Ectodermal cell (in vitro differentiated cells): ENCODE results near the gene NMRAL1.

Experiments
- H3K27ac ChIP-seq: 2 replicates; pipeline ENCODE4 v1.7.0; 2013; ENCODE audit warnings: mild to moderate bottlenecking, low read depth, low read length; ENCODE audit not compliant: insufficient read depth, poor library complexity, severe bottlenecking
- H3K27me3 ChIP-seq: 2 replicates; pipeline ENCODE4 v1.7.0; 2013; ENCODE audit warnings: mild to moderate bottlenecking, low read length; ENCODE audit not compliant: insufficient read depth, control insufficient read depth, poor library complexity, severe bottlenecking
- H3K36me3 ChIP-seq: one replicate; pipeline ENCODE4 v1.7.0; 2013; ENCODE audit warnings: low read length; ENCODE audit not compliant: control insufficient read depth, insufficient read depth
- H3K4me1 ChIP-seq: one replicate; pipeline ENCODE4 v1.7.0; 2013; ENCODE audit warnings: low read length; ENCODE audit not compliant: control insufficient read depth, insufficient read depth
- H3K4me3 ChIP-seq: 2 replicates; pipeline ENCODE4 v1.7.0; 2013; ENCODE audit warnings: low read depth, low read length, control low read depth; ENCODE audit not compliant: insufficient read depth
- H3K9me3 ChIP-seq: 2 replicates; pipeline ENCODE4 v1.7.0; 2013; ENCODE audit warnings: mild to moderate bottlenecking, low read length, moderate library complexity; ENCODE audit not compliant: control insufficient read depth
- WGBS, 2 experiments: methylation state at CpG; one replicate each; pipeline ENCODE4 v1.1.7; 2013; ENCODE audit warnings: missing lambda C conversion rate in 2 of 2; 5-methylcytosine and 5-hydroxymethylcytosine counted together

The NMRAL1 gene

DNA sequence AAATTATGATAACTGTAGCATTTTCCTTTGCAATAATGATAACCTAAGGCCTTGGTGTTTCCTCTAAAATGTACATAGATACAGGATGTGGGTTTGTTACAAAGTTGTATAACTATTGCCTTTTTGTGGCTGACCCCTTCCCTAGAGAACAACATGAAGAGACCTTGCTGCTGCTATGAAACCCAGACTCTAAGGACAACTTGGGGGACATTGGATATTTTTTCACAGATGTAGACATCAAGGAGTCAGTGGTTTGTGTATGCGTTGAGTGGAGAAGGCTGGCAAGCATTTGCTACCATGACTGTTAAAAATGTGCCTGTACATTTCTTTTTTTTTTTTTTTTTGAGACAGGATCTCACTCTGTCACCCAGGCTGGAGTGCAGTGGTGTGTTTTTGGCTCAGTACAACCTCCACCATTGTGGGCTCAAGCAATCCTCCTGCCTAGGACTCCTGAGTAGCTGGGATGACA lies 14.1 kb upstream of the NMRAL1 start:
- 100% methylated on average over 1 of the region's 1 CpG for WGBS, 2 experiments
- H3K27ac ChIP-seq: no peak overlapping the region
- H3K27me3 ChIP-seq: no peaks in the 10 kb centered on the region
- H3K4me1 ChIP-seq: no peaks in the 10 kb centered on the region
- H3K4me3 ChIP-seq: no peak overlapping the region
- H3K9me3 ChIP-seq: no peaks in the 10 kb centered on the region
- no peaks in the 10 kb centered on the region for H3K36me3 ChIP-seq

GRCh38 chr16:4487955-4488498 lies 13.6 kb upstream of the NMRAL1 start:
- WGBS, 2 experiments: 88 to 89% methylated on average over 5 of the region's 5 CpGs
- Histone ChIP-seq H3K36me3 (no peaks in the 10 kb centered on the region), H3K27me3 (no peaks in the 10 kb centered on the region), H3K9me3 (no peaks in the 10 kb centered on the region), H3K4me1 (no peaks in the 10 kb centered on the region), H3K4me3 (no peak overlapping the region), H3K27ac (no peak overlapping the region)

GRCh38 chr16:4486126-4486893 lies 11.9 kb upstream of the NMRAL1 start:
- WGBS, 2 experiments: 95 to 97% methylated on average over 3 of the region's 3 CpGs
- Histone ChIP-seq H3K4me1 (no peaks in the 10 kb centered on the region), H3K27ac (no peak overlapping the region), H3K4me3 (no peak overlapping the region), H3K9me3 (no peaks in the 10 kb centered on the region), H3K36me3 (no peaks in the 10 kb centered on the region), H3K27me3 (no peaks in the 10 kb centered on the region)

GRCh38 chr16:4481963-4482362 lies 7.5 kb upstream of the NMRAL1 start:
- H3K27ac ChIP-seq: no peak overlapping the region
- no peaks in the 10 kb centered on the region for H3K36me3 ChIP-seq
- WGBS, 2 experiments: 75 to 86% methylated on average over 1 of the region's 1 CpG
- no peak overlapping the region for H3K4me3 ChIP-seq
- no peaks in the 10 kb centered on the region for H3K4me1 ChIP-seq
- no peaks in the 10 kb centered on the region for H3K27me3 ChIP-seq
- H3K9me3 ChIP-seq: no peaks in the 10 kb centered on the region

GRCh38 chr16:4481526-4481925 lies 7.1 kb upstream of the NMRAL1 start:
- 83 to 100% methylated on average over 1 to 2 of the region's 2 CpGs for WGBS, 2 experiments
- no peak overlapping the region for H3K27ac ChIP-seq

GRCh38 chr16:4477966-4478365 lies 3.5 kb upstream of the NMRAL1 start:
- 50 to 56% methylated on average over 2 of the region's 2 CpGs for WGBS, 2 experiments
- no peak overlapping the region for H3K4me3 ChIP-seq

More at GRCh38 chr16:4481526-4481925, 7.1 kb upstream of the NMRAL1 start:
- no peaks in the 10 kb centered on the region for H3K36me3 ChIP-seq
- H3K9me3 ChIP-seq: no peaks in the 10 kb centered on the region
- no peak overlapping the region for H3K4me3 ChIP-seq
- no peaks in the 10 kb centered on the region for H3K27me3 ChIP-seq
- H3K4me1 ChIP-seq: no peaks in the 10 kb centered on the region

GRCh38 chr16:4475880-4476788 lies 1.7 kb upstream of the NMRAL1 start, which contains the start of gene HMOX2:
Gene HMOX2, plus strand, starts transcription at chr16:4476398. Its CDS starts 29,127 bp downstream, at chr16:4505525.
- H3K9me3 ChIP-seq: no peaks in the 10 kb centered on the region
- H3K27me3 ChIP-seq: no peaks in the 10 kb centered on the region
- H3K36me3 ChIP-seq: no peaks in the 10 kb centered on the region
- H3K27ac ChIP-seq: no peak within 1 kb of the TSS
- H3K4me3 ChIP-seq: peak within 1 kb of the TSS; percentile 60
- H3K4me1 ChIP-seq: peaks cover 3% of the 10 kb centered on the region
- 12% methylated on average over 70 of the region's 70 CpGs for WGBS, 2 experiments

More at GRCh38 chr16:4477966-4478365, 3.5 kb upstream of the NMRAL1 start:
- no peaks in the 10 kb centered on the region for H3K36me3 ChIP-seq
- H3K9me3 ChIP-seq: no peaks in the 10 kb centered on the region
- H3K27ac ChIP-seq: no peak overlapping the region
- H3K4me1 ChIP-seq: peaks cover 3% of the 10 kb centered on the region
- H3K27me3 ChIP-seq: no peaks in the 10 kb centered on the region

DNA sequence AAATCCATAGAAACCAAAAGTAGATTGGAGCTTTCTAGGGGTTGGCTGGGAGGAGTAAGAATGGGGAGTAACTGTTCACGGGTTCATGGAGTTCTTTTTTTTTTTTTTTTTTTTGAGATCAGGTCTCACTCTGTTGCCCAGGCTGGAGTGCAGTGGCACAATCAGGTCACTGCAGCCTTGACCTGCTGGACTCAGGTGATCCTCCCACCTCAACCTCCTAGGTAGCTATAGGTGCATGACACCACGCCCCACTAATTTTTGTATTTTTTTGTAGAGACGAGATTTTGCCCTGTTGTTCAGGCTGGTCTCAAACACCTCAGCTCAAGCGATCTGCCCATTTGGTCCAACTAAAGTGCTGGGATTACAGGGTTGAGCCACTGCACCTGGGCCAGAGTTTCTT lies 1.5 kb downstream of the NMRAL1 start:
- H3K36me3 ChIP-seq: peaks cover 2% of the 10 kb centered on the region
- WGBS, 2 experiments: 67 to 68% methylated on average over 4 of the region's 4 CpGs
- H3K4me1 ChIP-seq: peaks cover 3% of the 10 kb centered on the region
- H3K27me3 ChIP-seq: no peaks in the 10 kb centered on the region
- H3K4me3 ChIP-seq: no peak overlapping the region
- no peak overlapping the region for H3K27ac ChIP-seq
- H3K9me3 ChIP-seq: no peaks in the 10 kb centered on the region

DNA sequence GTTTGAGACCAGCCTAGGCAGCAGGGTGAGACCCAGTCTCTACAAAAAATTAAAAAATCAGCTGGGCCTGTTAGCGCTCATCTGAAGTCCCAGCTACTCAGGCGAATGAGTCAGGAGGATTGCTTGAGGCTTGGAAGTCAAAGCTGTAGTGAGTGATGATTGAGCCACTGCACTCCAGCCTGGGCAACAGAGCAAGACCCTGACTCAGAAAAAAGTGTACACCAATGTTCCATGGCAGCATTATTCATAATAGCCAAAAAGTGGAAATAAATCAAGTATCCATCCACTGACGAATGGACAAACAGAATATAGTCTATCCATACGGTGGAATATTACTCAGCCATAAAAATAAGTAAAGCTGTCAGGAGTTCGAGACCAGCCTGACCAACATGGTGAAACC lies 2.6 kb downstream of the NMRAL1 start:
- Histone ChIP-seq H3K36me3 (peaks cover 2% of the 10 kb centered on the region), H3K27ac (no peak overlapping the region), H3K4me1 (peaks cover 3% of the 10 kb centered on the region), H3K4me3 (no peak overlapping the region), H3K9me3 (no peaks in the 10 kb centered on the region), H3K27me3 (no peaks in the 10 kb centered on the region)
- WGBS, 2 experiments: 94 to 97% methylated on average over 5 of the region's 5 CpGs

- no peak overlapping the region for H3K27ac ChIP-seq
- H3K4me3 ChIP-seq: no peak overlapping the region
- no peaks in the 10 kb centered on the region for H3K9me3 ChIP-seq
- WGBS, 2 experiments: 93 to 96% methylated on average over 10 of the region's 10 CpGs
- peaks cover 13% of the 10 kb centered on the region for H3K36me3 ChIP-seq
- no peaks in the 10 kb centered on the region for H3K27me3 ChIP-seq
- peaks cover 3% of the 10 kb centered on the region for H3K4me1 ChIP-seq
These were observed 5.5 kb downstream of the NMRAL1 start for GRCh38 chr16:4468972-4469371.
